K562 (cell line): ENCODE measurements around the gene TAAR8. TPM values are rescaled to one million over a fixed set of nuclear protein-coding genes. Genes with fewer than 3 reads are reported as not detected.

Experiments used
- ATAC-seq: fragments of 200-7000 bp; cut with Tn5 transposase; 3 replicates; pipeline ENCODE4 v1.9.1; 2020; ENCODE audit warnings: moderate library complexity
- BruUV-seq: library from RNA; stranded (reverse); fragments of 400-500 nt; replicated peaks from 2 replicates; lab custom pipeline; 2021; lab: Mats Ljungman, UMichigan
- CTCF ChIA-PET: fragments of 300-600 bp; formaldehyde crosslinking; extraction: SDS; loops from one replicate; lab custom pipeline; 2021; ENCODE audit warnings: low intra/inter-chr PET ratio; lab: Yijun Ruan, JAX
- POLR2A ChIA-PET: fragments of 300-600, 350-650 bp; sonication (Branson Sonifier 250); formaldehyde crosslinking; extraction: SDS; loops from one replicate; lab custom pipeline; 2021; ENCODE audit warnings: antibody characterized with exemption, inconsistent platforms; lab: Yijun Ruan, JAX
- DNase-seq, 4 experiments: peaks; one replicate each; pipeline versions ENCODE4 v3.0.0 to v3.0.0-alpha.2; 2011 to 2018; ENCODE audit warnings: low spot score in 3 of 4, mixed read lengths in 3 of 4; ENCODE audit errors: extremely low read depth in 1 of 4
- FAIRE-seq: peaks from 2 replicates; lab custom pipeline; 2011; peaks lifted over from hg19 to GRCh38; lab: Jason Lieb, UNC
- H2AFZ ChIP-seq: 2 replicates; pipeline ENCODE4 v1.6.0; 2011; ENCODE audit warnings: low read depth, low read length, control low read depth, inconsistent platforms
- H3K27ac ChIP-seq: fragments of 200-600 bp; 3 replicates; pipeline ENCODE4 v1.8.0; 2011; ENCODE audit warnings: low read depth, mild to moderate bottlenecking, control low read depth, inconsistent platforms, low read length, moderate library complexity, mixed read lengths; ENCODE audit errors: extremely low read depth
- H3K27me3 ChIP-seq, 2 experiments: fragments of 300-600 bp in 1 of 2; 2 replicates in 1 of 2; 3 replicates in 1 of 2; pipeline versions ENCODE4 v1.6.0 to v1.8.0; 2011; ENCODE audit warnings: inconsistent platforms in 2 of 2, low read length in 2 of 2, mild to moderate bottlenecking in 1 of 2, mixed read lengths in 1 of 2, moderate library complexity in 1 of 2; ENCODE audit not compliant: control insufficient read depth in 2 of 2, insufficient read depth in 2 of 2
- H3K36me3 ChIP-seq: fragments of 300-600 bp; 3 replicates; pipeline ENCODE4 v1.8.0; 2011; ENCODE audit warnings: mild to moderate bottlenecking, low read length, inconsistent platforms; ENCODE audit not compliant: control insufficient read depth, insufficient read depth
- H3K4me1 ChIP-seq, 2 experiments: fragments of 200-600 bp in 1 of 2; replicated peaks in 1 of 2; 2 replicates in 1 of 2; 3 replicates in 1 of 2; pipeline versions ENCODE4 v1.5.1 to v1.8.0; 2011; ENCODE audit warnings: inconsistent platforms in 2 of 2, low read length in 2 of 2, mild to moderate bottlenecking in 1 of 2, mixed read lengths in 1 of 2, moderate library complexity in 1 of 2; ENCODE audit not compliant: control insufficient read depth in 2 of 2, insufficient read depth in 2 of 2
- H3K4me2 ChIP-seq: 2 replicates; pipeline ENCODE4 v1.6.1; 2011; ENCODE audit warnings: low read length, control low read depth, inconsistent platforms, mixed read lengths; ENCODE audit not compliant: insufficient read depth
- H3K4me3 ChIP-seq: fragments of 200-600 bp; sonication (generic), shearing (Covaris generic); 2 replicates; pipeline ENCODE4 v1.5.1; 2016; ENCODE audit warnings: control low read depth, inconsistent platforms
- H3K79me2 ChIP-seq: fragments of 200-600 bp; 3 replicates; pipeline ENCODE4 v1.8.0; 2011; ENCODE audit warnings: low read length, inconsistent platforms; ENCODE audit not compliant: control insufficient read depth, insufficient read depth
- H3K9ac ChIP-seq, 2 experiments: 2 replicates each; pipeline versions ENCODE4 v1.6.0 to v1.6.1; 2011; ENCODE audit warnings: low read depth in 2 of 2, low read length in 2 of 2, control low read depth in 1 of 2, inconsistent platforms in 1 of 2, mild to moderate bottlenecking in 1 of 2, mixed read lengths in 1 of 2; ENCODE audit not compliant: insufficient read depth in 1 of 2
- H3K9me1 ChIP-seq: one replicate; pipeline ENCODE4 v1.6.0; 2011; ENCODE audit warnings: inconsistent platforms, mild to moderate bottlenecking, low read length, moderate library complexity; ENCODE audit not compliant: control insufficient read depth, insufficient read depth
- H3K9me3 ChIP-seq: replicated peaks from 2 replicates; pipeline ENCODE4 v1.5.1; 2011; ENCODE audit warnings: low read depth, low read length, inconsistent platforms; ENCODE audit not compliant: control insufficient read depth, insufficient read depth
- H4K20me1 ChIP-seq: replicated peaks from 2 replicates; pipeline ENCODE4 v1.6.1; 2011; ENCODE audit warnings: low read length, inconsistent platforms, mixed read lengths; ENCODE audit not compliant: control insufficient read depth, insufficient read depth
- CBX8 ChIP-seq: fragments of 200-600 bp; sonication (generic); IDR thresholded peaks from 2 replicates; pipeline ENCODE4 v1.6.1; 2012; ENCODE audit warnings: borderline replicate concordance, mixed run types, low read depth, mild to moderate bottlenecking, moderate library complexity, mixed read lengths, low read length, control low read depth, inconsistent platforms; ENCODE audit not compliant: poor library complexity, severe bottlenecking; ENCODE audit errors: extremely low read depth
- POLR2AphosphoS2 ChIP-seq: IDR thresholded peaks from 2 replicates; pipeline ENCODE4 v1.6.1; 2012; ENCODE audit warnings: low read length, improper control_type of control experiment
- SMAD4 ChIP-seq: fragments of 250-450 bp; sonication (Bioruptor Pico); conservative IDR thresholded peaks from 2 replicates; pipeline ENCODE4 v1.8.0; 2021; ENCODE audit warnings: inconsistent platforms, mild to moderate bottlenecking, moderate library complexity
- TSC22D4 ChIP-seq: fragments of 450-650 bp; IDR thresholded peaks from 2 replicates; pipeline ENCODE4 v1.6.1; 2016; ENCODE audit warnings: missing genetic modification characterization, missing biosample characterization, control low read depth
- ZC3H4 ChIP-seq: sonication (generic); formaldehyde crosslinking; IDR thresholded peaks from 2 replicates; pipeline ENCODE4 v1.9.0; 2021; ENCODE audit warnings: missing genetic modification reagents, borderline replicate concordance
- ZNF175 ChIP-seq: fragments of 200-800 bp; sonication (Bioruptor generic); IDR thresholded peaks from 2 replicates; pipeline ENCODE4 v1.6.1; 2016; ENCODE audit warnings: low read depth, mild to moderate bottlenecking, missing genetic modification characterization, missing compliant biosample characterization
- ZNF212 ChIP-seq: fragments of 450-650 bp; formaldehyde crosslinking; IDR thresholded peaks from 2 replicates; pipeline ENCODE4 v1.4.0; 2020; ENCODE audit warnings: mild to moderate bottlenecking
- ZNF224 ChIP-seq: sonication (generic); formaldehyde crosslinking; IDR thresholded peaks from 2 replicates; pipeline ENCODE4 v1.8.0; 2022; ENCODE audit warnings: mild to moderate bottlenecking, missing genetic modification reagents
- ZNF282 ChIP-seq: sonication (generic); formaldehyde crosslinking; IDR thresholded peaks from 2 replicates; pipeline ENCODE4 v1.8.1; 2023; ENCODE audit warnings: missing genetic modification reagents
- WGBS: fragments of 100-300 bp; shearing (Covaris generic); methylation state at CpG from one replicate; pipeline ENCODE4 v1.1.6; 2016; ENCODE audit warnings: low coverage, mixed read lengths; ENCODE audit not compliant: insufficient coverage; ENCODE audit errors: missing lambda C conversion rate; 5-methylcytosine and 5-hydroxymethylcytosine counted together
- in situ Hi-C: fragments of 300-500 bp; cut with MboI; formaldehyde crosslinking; loops from 4 replicates; pipeline ENCODE4 v1.15.0; 2018; ENCODE audit warnings: inconsistent platforms, mixed read lengths
- intact Hi-C: fragments of 100-400 bp; cut with micrococcal nuclease; formaldehyde crosslinking; loops from 2 replicates; pipeline ENCODE4 v1.14.2; 2022
- polyA plus RNA-seq, 8 experiments: library from polyadenylated mRNA; depleted of rRNA in 4 of 8; stranded (reverse) in 5 of 8; unstranded in 3 of 8; fragments of >200 nt; fragmentation: Nextera tagmentation in 2 of 8; fragmentation: Illumina TruSeq in 1 of 8; extraction: Ambion mirVana in 2 of 8; extraction: Trizol in 1 of 8; gene quantifications; 2 replicates each; pipeline versions ENCODE4 v1.2.1 to v1.2.3, GENCODE V29; 2011 to 2014; ENCODE audit warnings: inconsistent platforms in 1 of 8, missing spikeins in 1 of 8
- total RNA-seq, 7 experiments: library from RNA; depleted of rRNA in 6 of 7; stranded (reverse); fragments of >200 nt in 6 of 7; fragmentation: Illumina TruSeq in 2 of 7; extraction: Trizol in 2 of 7; gene quantifications; 2 replicates each; pipeline versions ENCODE4 v1.2.1 to v1.2.3, GENCODE V29; 2011 to 2021; ENCODE audit warnings: low replicate concordance in 1 of 7
- TF ChIP-seq, protein P1 (sequence below): sonication (generic); formaldehyde crosslinking; IDR thresholded peaks from 2 replicates; pipeline ENCODE4 v1.8.0; 2023; ENCODE audit warnings: mild to moderate bottlenecking, missing genetic modification reagents
- TF ChIP-seq, protein P2 (sequence below): sonication (generic); IDR thresholded peaks from 2 replicates; pipeline ENCODE4 v1.6.1; 2016

Gene TAAR8
- total and polyA plus RNA-seq, 9 of the 15 experiments (the other 6 are each of a cell fraction or from before 2014, with no cell fraction given) = not detected

GRCh38 chr6:132570221-132570777, 17.8 kb downstream of the TAAR8 start, which contains the start of gene TAAR6:
Gene TAAR6 (plus strand): TSS chr6:132570322. CDS start chr6:132570322, 0 bp downstream.
- Histone ChIP-seq H2AFZ (no peak within 1 kb of the TSS), H3K9ac (no peak within 1 kb of the TSS), H3K9me1 (no peaks in the 10 kb centered on the region), H3K36me3 (no peaks in the 10 kb centered on the region), H3K4me1 (no peaks in the 10 kb centered on the region), H3K79me2 (no peaks in the 10 kb centered on the region), H3K9me3 (no peaks in the 10 kb centered on the region)
- CTCF ChIA-PET = no interaction called here
- BruUV-seq = no TSS peak
- FAIRE-seq = no peak
- intact Hi-C loops = no loop called here
- TF ChIP-seq, protein P1, sequence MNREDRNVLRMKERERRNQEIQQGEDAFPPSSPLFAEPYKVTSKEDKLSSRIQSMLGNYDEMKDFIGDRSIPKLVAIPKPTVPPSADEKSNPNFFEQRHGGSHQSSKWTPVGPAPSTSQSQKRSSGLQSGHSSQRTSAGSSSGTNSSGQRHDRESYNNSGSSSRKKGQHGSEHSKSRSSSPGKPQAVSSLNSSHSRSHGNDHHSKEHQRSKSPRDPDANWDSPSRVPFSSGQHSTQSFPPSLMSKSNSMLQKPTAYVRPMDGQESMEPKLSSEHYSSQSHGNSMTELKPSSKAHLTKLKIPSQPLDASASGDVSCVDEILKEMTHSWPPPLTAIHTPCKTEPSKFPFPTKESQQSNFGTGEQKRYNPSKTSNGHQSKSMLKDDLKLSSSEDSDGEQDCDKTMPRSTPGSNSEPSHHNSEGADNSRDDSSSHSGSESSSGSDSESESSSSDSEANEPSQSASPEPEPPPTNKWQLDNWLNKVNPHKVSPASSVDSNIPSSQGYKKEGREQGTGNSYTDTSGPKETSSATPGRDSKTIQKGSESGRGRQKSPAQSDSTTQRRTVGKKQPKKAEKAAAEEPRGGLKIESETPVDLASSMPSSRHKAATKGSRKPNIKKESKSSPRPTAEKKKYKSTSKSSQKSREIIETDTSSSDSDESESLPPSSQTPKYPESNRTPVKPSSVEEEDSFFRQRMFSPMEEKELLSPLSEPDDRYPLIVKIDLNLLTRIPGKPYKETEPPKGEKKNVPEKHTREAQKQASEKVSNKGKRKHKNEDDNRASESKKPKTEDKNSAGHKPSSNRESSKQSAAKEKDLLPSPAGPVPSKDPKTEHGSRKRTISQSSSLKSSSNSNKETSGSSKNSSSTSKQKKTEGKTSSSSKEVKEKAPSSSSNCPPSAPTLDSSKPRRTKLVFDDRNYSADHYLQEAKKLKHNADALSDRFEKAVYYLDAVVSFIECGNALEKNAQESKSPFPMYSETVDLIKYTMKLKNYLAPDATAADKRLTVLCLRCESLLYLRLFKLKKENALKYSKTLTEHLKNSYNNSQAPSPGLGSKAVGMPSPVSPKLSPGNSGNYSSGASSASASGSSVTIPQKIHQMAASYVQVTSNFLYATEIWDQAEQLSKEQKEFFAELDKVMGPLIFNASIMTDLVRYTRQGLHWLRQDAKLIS (CRISPR knock-in tag) = no peak
- TF ChIP-seq CBX8 = no peak
- TF ChIP-seq ZNF175 (CRISPR knock-in tag) = no peak
- TF ChIP-seq ZC3H4 (CRISPR knock-in tag) = no peak
- no peak for TF ChIP-seq ZNF212 (CRISPR knock-in tag)
- no peak for TF ChIP-seq POLR2AphosphoS2
- no peak for TF ChIP-seq ZNF224 (CRISPR knock-in tag)
- no peak for TF ChIP-seq SMAD4
- no peak for TF ChIP-seq ZNF282 (CRISPR knock-in tag)
- TF ChIP-seq, protein P2, sequence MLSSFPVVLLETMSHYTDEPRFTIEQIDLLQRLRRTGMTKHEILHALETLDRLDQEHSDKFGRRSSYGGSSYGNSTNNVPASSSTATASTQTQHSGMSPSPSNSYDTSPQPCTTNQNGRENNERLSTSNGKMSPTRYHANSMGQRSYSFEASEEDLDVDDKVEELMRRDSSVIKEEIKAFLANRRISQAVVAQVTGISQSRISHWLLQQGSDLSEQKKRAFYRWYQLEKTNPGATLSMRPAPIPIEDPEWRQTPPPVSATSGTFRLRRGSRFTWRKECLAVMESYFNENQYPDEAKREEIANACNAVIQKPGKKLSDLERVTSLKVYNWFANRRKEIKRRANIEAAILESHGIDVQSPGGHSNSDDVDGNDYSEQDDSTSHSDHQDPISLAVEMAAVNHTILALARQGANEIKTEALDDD = no peak
- no peak for TF ChIP-seq TSC22D4 (tag)
- TF ChIP-seq, all 486 proteins: peak for 0
- WGBS = 2% methylated on average over 15 of the region's 15 CpGs
- in situ Hi-C loops = no loop called here
- Histone ChIP-seq H3K4me3 (no peak within 1 kb of the TSS), H3K27ac (no peak within 1 kb of the TSS), H4K20me1 (no peaks in the 10 kb centered on the region), H3K27me3 (peaks cover 0 to 7% of the 10 kb centered on the region in 2 experiments; a peak in 2 of 5 replicates), H3K4me2 (no peak within 1 kb of the TSS)
- POLR2A ChIA-PET = interaction anchor here (0.6 kb wide), 1 partner anchor 17 kb away, joined by 4 read pairs; no protein-coding TSS in a partner anchor
- no peak for DNase-seq
- ATAC-seq = no peak
